GM21723 (cell line): ENCODE data around the gene C1QB.
"Not testable (repeated sequence)": the region's sequence is repeated elsewhere in the genome, so short reads cannot be mapped to it uniquely, and the experiment has no call there.

Experiments used
- ATAC-seq: cut with Tn5 transposase; IDR thresholded peaks from one replicate; pipeline ENCODE4 v1.9.1; 2021; ENCODE audit warnings: mild to moderate bottlenecking, moderate library complexity; ENCODE audit not compliant: unreplicated experiment

The C1QB gene

DNA sequence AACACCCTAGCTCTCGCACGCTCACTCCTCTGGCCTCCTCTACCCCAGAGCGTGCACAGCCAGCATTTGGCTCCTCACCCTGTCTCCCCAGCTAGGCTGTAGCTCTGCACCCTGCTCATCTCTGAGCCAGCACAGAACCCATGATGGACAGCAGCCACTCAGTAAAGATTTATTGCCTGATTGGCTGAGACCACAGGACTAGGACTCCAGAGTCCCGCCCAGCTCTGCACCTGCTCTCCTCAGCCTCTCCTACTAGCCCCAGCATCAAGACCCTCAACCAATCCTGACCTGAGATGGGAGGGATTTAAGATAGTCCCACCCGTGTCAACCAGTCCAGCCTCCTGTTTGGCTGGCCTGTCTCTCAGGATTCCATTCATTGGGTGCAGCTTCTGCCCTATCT lies 9.3 kb downstream of the C1QB start:
- no peak for ATAC-seq

DNA sequence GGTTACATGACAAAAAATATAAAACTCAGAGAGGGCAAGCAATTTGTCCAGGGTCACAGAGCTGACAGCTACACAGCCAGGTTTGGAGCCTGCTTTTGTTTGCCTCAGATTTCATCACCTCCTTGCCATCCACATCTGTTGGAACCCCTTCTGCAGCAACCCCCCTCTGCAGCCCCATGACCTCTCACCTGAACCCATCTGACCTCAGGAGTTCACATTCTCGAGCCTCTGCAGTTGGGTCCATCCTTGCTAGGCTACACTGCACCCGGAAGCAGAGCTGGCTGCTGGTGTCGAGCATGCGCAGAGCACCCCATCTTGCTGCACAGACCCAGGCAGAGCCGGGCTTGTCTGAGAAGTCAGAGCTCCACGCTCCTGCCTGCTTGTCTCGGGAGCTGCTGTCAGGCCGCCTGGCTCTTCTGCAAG lies 10.0 kb downstream of the C1QB start:
- no peak for ATAC-seq

DNA sequence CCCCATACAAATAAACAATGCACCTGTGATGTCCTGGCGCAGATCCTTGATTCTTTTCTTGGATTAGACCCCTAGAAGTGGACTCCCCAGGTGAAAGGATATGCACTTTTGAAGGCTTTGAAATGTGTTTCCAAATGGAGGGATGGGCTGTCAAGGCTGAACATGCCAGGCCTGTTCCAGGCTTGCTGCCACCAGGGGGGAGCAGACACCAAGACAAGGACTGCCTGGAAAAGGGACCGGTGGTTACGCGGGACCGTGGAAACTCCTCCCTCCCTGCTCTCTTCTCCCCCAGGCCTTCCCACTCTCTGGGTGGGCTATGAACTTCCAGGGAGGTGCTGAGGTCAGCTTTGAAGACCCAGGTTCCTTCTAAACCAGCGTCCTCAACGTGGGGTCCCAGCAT lies 12.7 kb downstream of the C1QB start:
- no peak for ATAC-seq

DNA sequence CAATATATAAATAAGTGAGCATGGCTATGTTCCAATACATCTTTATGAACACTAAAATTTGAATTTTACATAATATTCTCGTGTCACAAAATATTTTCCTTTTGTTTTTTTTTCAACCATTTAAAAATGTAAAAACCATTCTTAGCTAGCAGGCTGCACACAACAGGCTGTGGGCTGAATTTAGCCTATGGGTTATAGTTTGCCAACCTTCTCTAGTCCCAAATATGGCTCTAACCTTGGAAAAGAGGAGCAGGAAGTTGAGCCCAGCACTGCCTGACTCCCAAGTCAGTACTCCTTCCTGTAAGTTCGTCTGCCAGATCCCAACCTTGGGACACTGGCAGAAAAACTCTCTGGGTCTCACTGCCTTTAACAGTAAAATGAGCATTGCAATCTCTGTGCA lies 13.4 kb downstream of the C1QB start:
- no peak for ATAC-seq

DNA sequence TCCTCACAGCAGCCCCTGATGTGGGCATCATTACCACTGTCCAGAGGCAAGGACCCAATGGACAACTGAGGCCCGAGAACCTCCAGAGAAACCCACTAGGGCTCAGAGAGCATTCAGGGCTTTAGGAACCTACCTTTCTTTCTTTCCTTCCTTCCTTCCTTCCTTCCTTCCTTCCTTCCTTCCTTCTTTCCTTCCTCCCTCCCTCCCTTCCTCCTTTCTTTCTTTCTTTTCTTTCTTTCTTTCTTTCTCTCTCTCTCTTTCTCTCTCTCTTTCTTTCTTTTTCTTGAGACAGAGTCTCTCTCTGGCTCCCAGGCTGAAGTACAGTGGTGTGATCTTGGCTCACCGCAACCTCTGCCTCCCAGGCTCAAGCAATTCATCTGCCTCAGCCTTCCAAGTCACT lies 15.8 kb downstream of the C1QB start:
- not testable (repeated sequence) for ATAC-seq

DNA sequence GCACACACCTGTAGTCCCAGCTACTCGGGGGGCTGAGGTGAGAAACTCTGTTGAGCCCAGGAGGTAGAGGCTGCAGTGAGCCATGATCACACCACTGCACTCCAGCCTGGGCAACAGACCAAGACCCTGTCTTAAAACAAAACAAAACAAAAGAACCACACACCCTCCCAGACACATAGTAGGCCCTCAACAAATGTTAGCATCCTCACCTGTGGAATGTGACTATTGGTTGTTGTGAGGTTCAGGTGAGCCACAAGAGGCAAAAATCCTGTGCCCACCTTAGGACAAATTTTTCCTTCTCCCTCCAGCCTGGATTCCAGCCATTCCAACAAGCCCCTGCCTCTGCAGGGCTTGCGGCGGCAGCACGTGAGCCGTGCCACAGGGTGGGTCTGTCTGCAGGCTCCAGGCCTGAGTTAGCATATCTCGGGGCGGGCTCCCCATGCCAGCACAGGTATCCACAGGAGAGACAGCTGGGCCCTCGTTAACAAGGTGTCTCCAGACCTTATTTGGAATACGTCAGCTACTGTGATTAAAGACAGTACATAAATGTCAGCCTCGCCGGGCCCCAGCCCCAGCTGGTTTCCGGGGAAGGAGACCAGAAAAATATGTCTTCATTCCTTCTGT lies 17.4 kb downstream of the C1QB start:
- no peak for ATAC-seq

DNA sequence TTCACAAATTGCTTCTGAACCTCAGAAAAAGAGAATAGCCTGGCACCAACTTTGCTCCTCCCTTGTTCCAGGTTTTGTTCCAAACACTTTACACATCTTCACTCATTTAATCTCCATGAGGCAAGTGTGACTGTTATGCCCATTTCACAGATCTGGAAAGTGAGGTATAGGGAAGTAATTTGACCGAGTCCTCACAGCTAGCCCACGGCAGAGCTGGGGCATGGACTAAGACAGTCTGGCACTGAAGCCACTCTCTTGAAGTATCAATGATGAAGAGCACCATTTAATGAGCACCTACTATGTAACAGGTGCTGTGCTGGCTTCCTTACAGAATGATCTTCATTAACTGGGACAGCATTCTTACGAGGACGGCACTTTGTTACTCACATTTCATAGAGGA lies 19.0 kb downstream of the C1QB start:
- no peak for ATAC-seq

DNA sequence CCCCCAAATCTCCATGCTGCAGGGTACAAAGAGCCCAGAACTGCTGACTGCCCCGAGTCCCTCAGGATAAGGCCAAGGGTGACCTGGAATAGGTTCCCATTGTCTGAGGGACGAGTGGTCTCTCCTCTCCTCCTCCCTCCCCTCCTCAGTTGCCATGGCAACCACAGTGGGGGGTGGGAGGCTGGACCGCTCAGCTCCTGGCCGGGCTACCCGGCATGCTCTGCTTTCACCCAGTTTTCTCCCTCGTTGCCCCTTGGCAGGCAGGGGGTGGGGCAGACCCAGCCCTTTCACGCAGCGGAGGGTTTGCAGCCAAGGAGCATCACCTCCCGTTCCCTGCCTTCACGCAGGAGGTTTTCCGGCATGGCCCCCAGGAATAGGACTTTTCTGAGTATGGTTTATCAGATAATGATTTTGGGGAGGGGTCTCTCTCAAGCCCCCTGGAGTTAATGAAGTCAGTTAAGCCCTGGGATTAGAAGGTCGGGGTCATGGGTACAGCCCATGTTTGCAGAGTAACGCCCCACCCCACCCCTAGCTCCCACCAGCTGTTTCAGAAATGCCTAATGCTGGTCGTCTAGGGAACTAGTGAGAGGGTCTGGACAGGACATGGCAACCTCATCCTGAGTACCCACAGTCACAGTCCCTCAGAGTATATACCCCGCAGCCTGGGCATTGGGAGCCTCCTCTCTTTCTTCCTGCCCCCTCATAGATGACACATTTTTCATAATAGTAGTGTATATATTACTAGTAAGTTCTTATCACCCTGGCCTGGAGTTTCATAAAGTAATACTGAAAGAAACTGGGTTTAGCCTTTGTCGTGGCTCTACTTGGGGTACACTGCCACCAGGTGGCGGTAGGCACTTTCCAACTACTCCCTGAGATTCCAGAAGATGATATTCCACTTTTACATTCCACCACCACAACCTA lies 20.7 kb downstream of the C1QB start:
- no peak for ATAC-seq

DNA sequence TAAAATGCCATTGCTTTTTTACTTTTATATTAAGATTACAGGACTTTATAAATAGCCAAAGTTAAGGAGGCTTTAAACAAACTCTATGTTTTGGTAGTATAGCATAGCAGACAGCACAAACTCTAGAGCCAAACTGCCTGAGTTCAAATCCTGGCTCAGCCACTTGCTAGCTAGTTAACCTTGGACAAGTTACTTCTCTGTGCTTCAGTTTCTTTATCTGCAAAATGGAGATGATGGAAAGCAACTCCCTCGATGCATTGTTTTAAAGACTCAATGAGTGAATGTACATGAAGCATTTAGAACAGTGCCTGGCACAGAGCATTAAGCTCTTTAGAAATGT lies 21.3 kb downstream of the C1QB start:
- no peak for ATAC-seq

DNA sequence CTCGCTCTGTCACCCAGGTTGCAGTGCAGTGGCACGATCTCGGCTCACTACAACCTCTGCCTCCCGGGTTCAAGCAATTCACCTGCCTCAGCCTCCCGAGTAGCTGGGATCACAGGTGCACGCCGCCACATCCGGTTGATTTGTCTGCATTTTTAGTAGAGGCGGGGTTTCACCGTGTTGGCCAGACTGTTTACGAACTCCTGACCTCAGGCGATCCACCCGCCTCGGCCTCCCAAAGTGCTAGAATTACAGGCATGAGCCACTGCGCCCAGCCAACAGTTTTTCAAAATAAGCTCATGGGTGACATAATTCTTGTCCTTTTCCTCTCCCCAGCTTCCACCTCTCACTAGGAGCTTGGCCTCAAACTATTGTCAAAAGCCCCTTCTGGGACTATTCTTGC lies 23.1 kb downstream of the C1QB start:
- ATAC-seq: not testable (repeated sequence)

DNA sequence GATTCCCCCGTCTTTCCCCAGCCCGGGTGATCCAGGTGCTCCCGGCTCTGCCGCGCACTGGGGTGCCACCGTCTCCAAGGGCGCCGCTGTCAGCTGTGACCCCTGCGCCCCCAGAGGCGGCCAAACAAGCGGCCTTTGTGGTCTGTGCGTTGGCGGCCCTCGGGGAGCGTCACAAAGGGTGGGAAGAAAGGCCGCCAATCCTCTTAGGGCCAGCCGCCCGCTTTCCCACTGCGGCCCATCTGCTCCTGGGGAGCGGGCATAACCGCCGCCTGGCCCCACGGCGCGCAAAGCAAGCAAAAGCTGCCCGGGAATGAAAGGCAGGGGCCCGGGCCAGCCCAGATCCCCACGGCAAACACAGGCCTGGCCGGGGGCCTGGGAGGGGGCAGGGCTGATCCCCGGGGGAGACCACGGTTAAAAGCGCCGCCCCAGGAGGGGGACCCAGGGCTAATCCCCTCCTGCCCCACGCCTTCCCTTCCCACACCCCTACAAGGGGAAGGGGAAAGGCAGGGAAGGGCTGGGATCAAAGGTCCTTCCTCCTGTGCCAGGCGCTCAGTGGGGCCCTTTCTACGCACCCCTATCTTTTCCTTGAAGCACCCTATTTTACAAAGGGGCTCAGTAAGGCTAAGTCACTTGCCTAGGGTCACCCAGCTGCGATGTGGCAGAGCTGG lies 24.0 kb downstream of the C1QB start:
- no peak for ATAC-seq

DNA sequence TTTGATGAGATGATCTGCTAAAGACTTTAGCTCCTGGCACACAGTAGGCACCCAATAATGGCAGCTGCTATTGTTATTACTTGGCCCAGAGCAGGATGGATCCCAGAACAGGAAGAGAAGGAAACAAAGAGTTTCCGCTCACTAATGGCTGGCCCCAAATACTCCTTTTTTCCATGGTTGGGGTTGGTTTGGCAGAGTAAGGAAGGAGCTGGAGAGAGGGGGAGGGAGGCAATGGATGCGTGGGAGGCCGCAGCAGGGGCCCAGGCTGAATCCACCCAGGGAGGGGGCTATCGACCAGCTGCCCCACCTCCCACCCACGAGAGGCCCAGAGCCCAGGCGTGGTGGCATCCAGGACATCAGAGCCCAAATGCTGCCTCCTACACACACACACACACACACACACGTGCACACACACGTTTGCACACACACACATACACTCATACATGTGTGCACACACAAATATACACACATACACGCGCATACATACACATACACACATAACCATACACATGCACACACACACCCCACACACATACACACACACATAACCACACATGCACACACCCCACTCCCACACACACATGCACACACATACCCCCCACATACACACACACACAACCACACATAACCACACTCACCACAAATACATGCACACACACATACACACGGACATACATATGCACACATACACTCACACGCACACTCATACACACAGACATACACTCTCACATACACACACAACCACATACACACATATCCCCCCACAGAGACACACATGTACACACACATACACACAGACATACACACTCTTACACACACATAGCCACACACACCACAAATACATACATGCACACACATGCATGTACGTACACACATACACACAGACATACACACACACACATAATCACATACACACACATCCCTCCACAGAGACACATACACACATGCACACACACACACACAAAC lies 25.2 kb downstream of the C1QB start:
- ATAC-seq: no peak

DNA sequence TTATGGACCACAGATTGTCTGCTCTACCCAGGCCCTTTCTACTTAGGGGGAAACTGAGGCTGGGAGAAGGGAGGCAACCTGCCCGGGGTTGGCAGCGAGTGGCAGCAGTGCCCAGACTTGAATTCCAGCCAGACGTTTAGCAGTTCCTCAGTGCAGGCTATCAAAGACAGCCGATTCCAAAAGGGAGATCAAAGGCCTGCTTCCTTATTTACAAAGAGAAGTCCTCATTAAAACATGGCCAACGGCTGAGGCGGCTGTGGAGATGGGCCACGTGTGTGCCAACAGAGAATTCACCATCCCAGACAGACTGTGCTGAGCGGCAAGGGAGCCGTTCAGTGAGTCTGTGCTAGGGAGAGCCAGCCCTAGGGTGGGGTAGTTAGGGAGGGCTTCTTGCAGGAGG lies 27.7 kb downstream of the C1QB start:
- no peak for ATAC-seq

DNA sequence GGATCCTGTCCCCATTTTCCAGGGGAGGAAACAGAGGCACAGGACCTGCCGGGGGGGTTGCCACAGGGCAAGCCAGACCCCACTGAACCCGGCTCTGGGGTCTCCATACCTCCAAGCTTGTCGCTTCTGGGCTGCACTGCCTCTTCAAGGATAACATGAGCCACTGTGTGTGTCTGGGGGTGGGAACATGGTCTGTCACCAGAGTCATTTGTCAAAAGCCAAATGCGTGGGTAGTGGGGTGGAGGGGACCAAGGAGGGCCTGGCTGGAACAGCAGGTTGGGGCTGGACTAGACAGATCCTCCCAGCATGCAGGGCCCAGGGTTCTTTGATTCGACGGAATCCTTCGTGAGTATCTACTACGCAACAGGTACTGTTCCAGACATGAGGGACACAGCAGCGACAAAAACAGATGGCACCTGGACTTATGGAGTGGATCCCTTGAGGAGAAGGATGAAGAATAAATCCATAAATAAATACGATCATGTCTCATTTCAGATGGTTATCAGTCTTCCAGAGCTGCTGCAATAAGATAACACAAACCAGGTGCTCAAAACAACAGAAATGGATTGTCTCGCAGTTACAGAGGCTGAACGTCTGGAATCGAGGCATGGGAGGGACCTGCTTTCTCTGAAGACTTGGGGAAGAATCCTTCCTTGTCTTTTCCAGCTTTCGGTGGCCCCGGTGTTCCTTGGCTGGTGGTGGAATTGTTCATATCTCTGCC lies 28.7 kb downstream of the C1QB start:
- ATAC-seq: no peak

DNA sequence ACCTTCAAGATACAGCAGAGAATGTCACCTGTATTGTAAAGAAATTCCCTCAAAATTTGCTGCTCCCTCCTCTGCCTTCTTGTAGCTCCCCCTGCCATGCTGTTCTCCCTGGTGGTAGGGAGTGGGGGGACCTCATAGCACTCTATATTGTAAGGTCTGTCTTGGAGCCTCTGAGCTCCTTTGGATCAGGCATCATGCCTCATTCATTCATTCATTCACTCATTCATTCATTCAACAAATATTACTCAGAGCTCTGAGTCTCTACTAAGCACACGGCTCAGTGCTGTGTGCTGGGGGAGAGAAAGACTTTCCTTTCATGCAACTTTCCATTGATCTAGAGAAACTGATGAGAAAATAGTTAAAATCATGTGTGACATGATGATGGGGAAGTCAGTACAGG lies 30.5 kb downstream of the C1QB start:
- no peak for ATAC-seq

DNA sequence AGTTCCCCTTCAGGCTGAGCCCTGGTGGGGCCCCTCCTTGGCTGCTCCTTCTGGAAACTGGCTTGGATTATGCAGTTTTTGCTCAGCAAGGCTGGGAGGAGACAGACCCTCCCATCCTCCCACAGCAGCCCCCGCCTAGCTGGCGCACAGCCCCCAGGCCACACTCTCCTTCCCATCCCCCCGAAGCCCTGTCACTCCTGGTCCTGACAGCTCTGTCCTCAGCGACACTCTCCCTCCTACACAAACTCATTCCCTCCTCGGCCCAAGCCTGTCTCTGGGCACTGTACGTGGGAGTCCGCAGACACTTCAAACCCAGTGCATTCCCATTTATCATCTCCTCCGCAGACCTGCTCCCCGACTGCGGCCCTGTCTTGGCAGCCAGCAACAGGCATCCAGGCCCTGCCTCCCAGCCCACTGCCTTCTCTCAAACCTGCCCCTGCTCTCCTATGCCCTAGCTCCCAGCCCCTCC lies 32.6 kb downstream of the C1QB start:
- no peak for ATAC-seq

DNA sequence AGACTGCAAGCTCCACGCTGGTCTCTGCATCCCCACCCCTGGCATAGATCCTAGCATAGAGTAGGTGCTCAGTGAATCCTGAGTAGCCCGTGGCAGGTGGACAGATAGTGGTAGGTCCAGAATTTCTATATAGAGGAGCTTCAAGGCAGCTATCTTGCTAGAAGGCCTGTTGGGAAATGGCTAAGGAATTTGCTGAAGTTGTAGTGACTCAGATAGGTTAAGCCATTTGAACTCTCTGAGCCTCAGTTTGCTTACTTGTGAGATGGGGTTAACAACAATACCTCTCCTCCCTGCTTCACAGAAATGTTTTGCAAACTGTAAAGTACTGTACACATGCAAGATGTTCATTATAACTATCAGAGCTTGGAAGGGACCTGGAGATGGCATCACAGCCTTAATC lies 34.2 kb downstream of the C1QB start:
- no peak for ATAC-seq

DNA sequence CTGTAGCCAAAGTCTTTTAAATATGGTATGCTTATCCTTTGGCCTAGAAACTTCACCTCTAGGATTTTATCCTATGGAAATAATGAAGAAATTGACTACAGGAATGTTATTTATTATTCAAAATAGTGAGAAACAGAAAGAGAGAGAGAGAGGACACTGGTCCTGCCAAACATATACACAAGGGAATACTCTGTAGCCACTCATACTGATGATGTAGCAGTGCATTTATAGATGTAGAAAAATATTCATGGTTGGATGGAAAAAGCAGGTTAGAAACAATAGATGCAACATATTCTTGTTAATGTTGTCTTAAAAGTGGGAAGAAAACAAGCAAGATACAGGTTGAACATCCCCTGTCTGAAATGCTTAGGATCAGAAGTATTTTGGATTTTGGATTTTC lies 35.4 kb downstream of the C1QB start:
- ATAC-seq: no peak

DNA sequence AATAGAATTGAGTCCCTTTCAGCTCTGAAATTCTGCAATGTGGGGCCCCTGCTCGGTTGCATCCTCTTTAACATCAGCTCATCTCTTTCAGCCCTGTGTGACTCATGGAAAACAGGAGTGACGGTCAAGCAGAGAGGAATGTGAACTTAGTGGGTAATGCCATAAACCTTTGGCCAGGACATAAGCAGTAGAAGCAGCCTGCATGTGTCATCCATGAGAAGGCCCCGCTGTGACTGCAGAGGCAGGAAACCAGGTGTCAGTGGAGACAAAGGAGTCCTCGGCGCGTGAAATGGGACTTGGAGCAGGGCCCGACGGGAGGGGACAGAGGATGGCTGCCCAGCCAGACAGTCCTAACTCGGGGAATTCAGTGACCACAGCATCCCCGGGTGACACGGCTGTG lies 36.5 kb downstream of the C1QB start:
- no peak for ATAC-seq
